SK-N-SH treated with all-trans-retinoic acid at 6 μM for 48 hours (cell line): Measurements from ENCODE around the gene RAB21.

Experiments used
- ARNTL ChIP-seq: fragments of 450-650 bp; formaldehyde crosslinking; IDR thresholded peaks from 2 replicates; pipeline ENCODE4 v1.5.0; 2020; ENCODE audit warnings: low read depth, mild to moderate bottlenecking, moderate library complexity, borderline replicate concordance
- SNAI2 ChIP-seq: fragments of 250-450 bp; sonication (Bioruptor Pico); IDR thresholded peaks from 2 replicates; pipeline ENCODE4 v1.5.0; 2020; ENCODE audit warnings: mild to moderate bottlenecking, moderate library complexity
- ZC3H10 ChIP-seq: fragments of 250-450 bp; sonication (Bioruptor Pico); IDR thresholded peaks from 2 replicates; pipeline ENCODE4 v1.5.1; 2021; ENCODE audit warnings: mild to moderate bottlenecking, moderate library complexity
- ZFP3 ChIP-seq: fragments of 250-450 bp; sonication (Bioruptor Pico); IDR thresholded peaks from 2 replicates; pipeline ENCODE4 v1.5.0; 2020; ENCODE audit warnings: mild to moderate bottlenecking, moderate library complexity
- TF ChIP-seq, protein P1 (sequence below): fragments of 250-450 bp; sonication (Bioruptor Pico); IDR thresholded peaks from 2 replicates; pipeline ENCODE4 v1.8.0; 2021; ENCODE audit warnings: low read depth, mild to moderate bottlenecking, moderate library complexity, borderline replicate concordance

DNA sequence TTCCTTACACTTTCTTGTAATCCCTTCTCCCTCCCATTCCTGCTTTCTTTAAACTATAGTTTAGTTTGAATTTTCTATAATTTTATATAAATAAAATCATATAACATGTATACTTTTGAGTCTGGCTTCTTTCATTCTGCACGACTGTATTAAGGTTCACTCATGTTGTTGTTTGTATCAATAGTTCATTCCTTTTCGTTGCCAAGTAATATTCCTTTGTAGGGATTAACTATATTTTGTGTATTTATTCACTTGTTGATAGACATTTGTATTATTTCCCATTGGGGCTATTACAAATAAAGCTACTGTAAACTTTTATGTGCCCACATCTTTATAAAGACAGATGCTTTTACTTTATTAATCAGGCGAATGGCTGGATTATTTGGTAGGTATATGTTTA, 45.5 kb downstream of the RAB21 start:
- TF ChIP-seq ARNTL (no peak), ZFP3 (CRISPR knock-in tag) (no peak), ZC3H10 (CRISPR knock-in tag) (no peak), SNAI2 (CRISPR knock-in tag) (no peak)
- TF ChIP-seq, protein P1, sequence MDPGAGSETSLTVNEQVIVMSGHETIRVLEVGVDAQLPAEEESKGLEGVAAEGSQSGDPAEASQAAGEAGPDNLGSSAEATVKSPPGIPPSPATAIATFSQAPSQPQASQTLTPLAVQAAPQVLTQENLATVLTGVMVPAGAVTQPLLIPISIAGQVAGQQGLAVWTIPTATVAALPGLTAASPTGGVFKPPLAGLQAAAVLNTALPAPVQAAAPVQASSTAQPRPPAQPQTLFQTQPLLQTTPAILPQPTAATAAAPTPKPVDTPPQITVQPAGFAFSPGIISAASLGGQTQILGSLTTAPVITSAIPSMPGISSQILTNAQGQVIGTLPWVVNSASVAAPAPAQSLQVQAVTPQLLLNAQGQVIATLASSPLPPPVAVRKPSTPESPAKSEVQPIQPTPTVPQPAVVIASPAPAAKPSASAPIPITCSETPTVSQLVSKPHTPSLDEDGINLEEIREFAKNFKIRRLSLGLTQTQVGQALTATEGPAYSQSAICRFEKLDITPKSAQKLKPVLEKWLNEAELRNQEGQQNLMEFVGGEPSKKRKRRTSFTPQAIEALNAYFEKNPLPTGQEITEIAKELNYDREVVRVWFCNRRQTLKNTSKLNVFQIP (CRISPR knock-in tag): no peak
